ENCODE data around the gene OR10P1. TPM values are rescaled to one million over a fixed set of nuclear protein-coding genes. Genes with fewer than 3 reads are reported as not detected.

Gene OR10P1
- total RNA-seq, 4 donors from 2014 or later: not detected

GRCh38 chr12:55681142-55682077 lies 44.7 kb downstream of the OR10P1 start:
- Histone ChIP-seq H3K4me1 (peaks cover 0 to 16% (median 8%) of the 10 kb centered on the region in 3 donors), H3K4me3 (peak overlapping the region in 1 of 2 donors; percentile 1), H3K27me3 (no peaks in the 10 kb centered on the region), H3K36me3 (peaks cover 0 to 17% of the 10 kb centered on the region in 2 donors), H3K27ac (peak overlapping the region in 3 of 4 donors; percentile 46 to 65 (median 47)), H3K9me3 (no peaks in the 10 kb centered on the region)
- peak; percentile 82 for TF ChIP-seq POLR2AphosphoS5 (IDR thresholded peaks at IDR 0.05)
- no peak for TF ChIP-seq POLR2A (IDR thresholded peaks at IDR 0.05)
- TF ChIP-seq, protein P1, sequence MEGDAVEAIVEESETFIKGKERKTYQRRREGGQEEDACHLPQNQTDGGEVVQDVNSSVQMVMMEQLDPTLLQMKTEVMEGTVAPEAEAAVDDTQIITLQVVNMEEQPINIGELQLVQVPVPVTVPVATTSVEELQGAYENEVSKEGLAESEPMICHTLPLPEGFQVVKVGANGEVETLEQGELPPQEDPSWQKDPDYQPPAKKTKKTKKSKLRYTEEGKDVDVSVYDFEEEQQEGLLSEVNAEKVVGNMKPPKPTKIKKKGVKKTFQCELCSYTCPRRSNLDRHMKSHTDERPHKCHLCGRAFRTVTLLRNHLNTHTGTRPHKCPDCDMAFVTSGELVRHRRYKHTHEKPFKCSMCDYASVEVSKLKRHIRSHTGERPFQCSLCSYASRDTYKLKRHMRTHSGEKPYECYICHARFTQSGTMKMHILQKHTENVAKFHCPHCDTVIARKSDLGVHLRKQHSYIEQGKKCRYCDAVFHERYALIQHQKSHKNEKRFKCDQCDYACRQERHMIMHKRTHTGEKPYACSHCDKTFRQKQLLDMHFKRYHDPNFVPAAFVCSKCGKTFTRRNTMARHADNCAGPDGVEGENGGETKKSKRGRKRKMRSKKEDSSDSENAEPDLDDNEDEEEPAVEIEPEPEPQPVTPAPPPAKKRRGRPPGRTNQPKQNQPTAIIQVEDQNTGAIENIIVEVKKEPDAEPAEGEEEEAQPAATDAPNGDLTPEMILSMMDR (IDR thresholded peaks at IDR 0.05): peak in 3 of 4 experiments; percentile 36 to 58 (median 52)
- no peak for TF ChIP-seq EP300 (IDR thresholded peaks at IDR 0.05)
- peak; percentile 72 for ATAC-seq
- WGBS, 2 donors (ENCODE audit: low coverage in 1 of 2): 0 to 9% methylated on average over 3 to 5 of the region's 17 CpGs

DNA sequence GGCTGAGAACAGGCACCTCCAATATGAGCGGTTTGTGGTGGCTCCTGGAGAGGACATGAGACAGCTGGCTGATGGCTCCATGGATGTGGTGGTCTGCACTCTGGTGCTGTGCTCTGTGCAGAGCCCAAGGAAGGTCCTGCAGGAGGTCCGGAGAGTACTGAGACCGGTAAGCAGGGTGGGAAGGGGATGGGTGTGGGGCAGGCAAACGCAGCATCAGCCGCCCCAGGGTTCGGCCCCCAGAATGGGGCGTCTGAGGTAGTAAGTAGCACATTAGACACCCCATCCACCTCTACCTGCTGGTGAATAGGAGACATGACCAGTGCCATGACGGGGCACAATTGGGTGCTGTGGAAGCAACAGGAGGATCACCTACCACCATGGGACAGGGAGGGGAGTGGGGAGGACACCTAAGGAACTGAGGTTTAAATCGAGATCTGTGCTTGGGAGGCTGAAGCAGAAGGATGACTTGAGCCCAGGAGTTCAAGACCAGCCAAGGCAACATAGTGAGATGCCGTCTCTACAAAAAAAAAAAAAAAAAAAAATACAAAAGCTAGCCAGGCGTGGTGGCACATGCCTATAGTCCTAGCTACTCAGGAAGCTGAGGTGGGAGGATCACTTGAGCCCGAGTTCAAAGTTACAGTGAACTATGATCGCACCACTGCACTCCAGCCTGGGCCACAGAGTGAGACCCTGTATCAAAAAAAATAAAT lies 45.5 kb downstream of the OR10P1 start:
- no peak for ATAC-seq
- no peaks in the 10 kb centered on the region for H3K27me3 ChIP-seq
- H3K9me3 ChIP-seq: no peaks in the 10 kb centered on the region
- peaks cover 0 to 25% of the 10 kb centered on the region in 2 donors for H3K36me3 ChIP-seq
- TF ChIP-seq EP300 (IDR thresholded peaks at IDR 0.05) (no peak), POLR2AphosphoS5 (IDR thresholded peaks at IDR 0.05) (no peak), POLR2A (IDR thresholded peaks at IDR 0.05) (no peak)
- TF ChIP-seq, protein P1 (IDR thresholded peaks at IDR 0.05): no peak
- 86 to 90% methylated on average over 4 to 7 of the region's 13 CpGs for WGBS, 2 donors (ENCODE audit: low coverage in 1 of 2)
- H3K27ac ChIP-seq: no peak overlapping the region
- no peak overlapping the region for H3K4me3 ChIP-seq
- H3K4me1 ChIP-seq: peaks cover 0 to 16% (median 8%) of the 10 kb centered on the region in 3 donors

GRCh38 chr12:55683676-55684075 lies 47.0 kb downstream of the OR10P1 start:
- Histone ChIP-seq H3K4me1 (peaks cover 0 to 16% (median 8%) of the 10 kb centered on the region in 3 donors), H3K27me3 (no peaks in the 10 kb centered on the region), H3K27ac (no peak overlapping the region), H3K9me3 (no peaks in the 10 kb centered on the region), H3K4me3 (no peak overlapping the region), H3K36me3 (peaks cover 0 to 39% of the 10 kb centered on the region in 2 donors)
- ATAC-seq: no peak
- WGBS, 2 donors (ENCODE audit: low coverage in 1 of 2): 83 to 90% methylated on average over 1 to 3 of the region's 7 CpGs
- TF ChIP-seq POLR2A (IDR thresholded peaks at IDR 0.05): no peak
- no peak for TF ChIP-seq EP300 (IDR thresholded peaks at IDR 0.05)
- no peak for TF ChIP-seq POLR2AphosphoS5 (IDR thresholded peaks at IDR 0.05)
- TF ChIP-seq, protein P1 (IDR thresholded peaks at IDR 0.05): no peak

GRCh38 chr12:55684761-55685370 lies 48.2 kb downstream of the OR10P1 start:
- TF ChIP-seq, protein P1 (IDR thresholded peaks at IDR 0.05): no peak
- TF ChIP-seq POLR2A (IDR thresholded peaks at IDR 0.05) (no peak), POLR2AphosphoS5 (IDR thresholded peaks at IDR 0.05) (no peak), EP300 (IDR thresholded peaks at IDR 0.05) (no peak)
- Histone ChIP-seq H3K4me1 (peaks cover 0 to 16% (median 8%) of the 10 kb centered on the region in 3 donors), H3K9me3 (no peaks in the 10 kb centered on the region), H3K36me3 (peaks cover 0 to 47% of the 10 kb centered on the region in 2 donors), H3K27ac (no peak overlapping the region), H3K4me3 (no peak overlapping the region), H3K27me3 (no peaks in the 10 kb centered on the region)
- WGBS, 2 donors (ENCODE audit: low coverage in 1 of 2): no CpG with 5 or more reads among the region's 20 CpGs
- ATAC-seq: no peak

Measured in gastroesophageal sphincter (tissue), 4 donors.